ENCODE measurements around the gene SEC61B.

DNA sequence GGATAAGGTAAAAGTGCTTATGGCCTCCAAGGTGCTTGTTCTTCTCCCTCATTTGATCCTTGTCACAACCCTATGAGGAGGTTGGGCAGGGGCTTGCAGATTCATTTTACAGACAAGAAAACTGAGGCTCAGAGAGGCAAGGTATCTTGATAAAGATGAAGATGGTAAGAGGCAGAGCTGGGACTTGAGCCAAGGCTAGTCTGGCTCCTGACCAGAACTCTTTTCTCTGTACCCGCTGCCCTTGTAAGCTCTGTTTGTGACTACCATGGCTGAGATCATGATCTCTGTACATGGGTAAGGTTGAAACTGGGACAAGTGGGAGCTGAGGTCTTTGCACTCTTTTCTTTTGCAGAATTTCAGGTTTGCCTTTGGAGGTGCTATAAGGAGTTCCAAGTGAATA, 33.6 kb downstream of the SEC61B start:
- TF ChIP-seq CTCF (IDR thresholded peaks at IDR 0.05) (no peak), EZH2phosphoT487 (IDR thresholded peaks at IDR 0.05) (no peak), EZH2 (IDR thresholded peaks at IDR 0.05) (no peak)

All from neural progenitor cell (in vitro differentiated cells).